Measurements from ENCODE around the gene NFATC2. TPM values are rescaled to one million over a fixed set of nuclear protein-coding genes. Genes with fewer than 3 reads are reported as not detected.

Gene NFATC2
- polyA plus RNA-seq, 1 of the 3 experiments (the other 2 are of a cell fraction): 0.36 TPM

DNA sequence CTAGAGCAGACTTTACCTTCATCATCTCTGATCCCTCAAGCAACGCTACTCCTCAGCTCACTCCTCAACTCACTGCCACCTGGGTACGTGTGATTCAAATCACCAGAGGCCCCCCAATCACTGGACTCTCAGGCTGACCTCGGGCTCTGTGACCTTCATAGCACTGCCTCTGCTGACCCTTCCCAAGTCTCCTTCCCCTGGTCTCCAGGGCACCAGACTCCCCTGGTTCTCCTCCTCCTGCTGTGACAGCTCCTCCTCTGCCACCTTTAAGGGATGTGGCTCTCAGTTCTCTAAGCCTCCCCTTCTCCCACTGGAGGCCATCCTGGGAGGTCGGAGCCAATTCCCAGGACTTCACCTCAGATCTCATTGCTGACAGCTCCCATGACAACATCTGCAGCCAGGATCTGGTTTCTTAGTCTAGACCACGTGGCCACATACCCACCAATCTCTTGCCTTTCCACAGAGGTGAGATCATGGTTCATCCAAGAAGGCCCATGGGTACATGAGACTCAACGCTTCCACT is 90.4 kb downstream of the NFATC2 start:
- CTCF ChIA-PET: interaction anchor here (1.9 kb wide), 1 partner anchor 143 kb away, joined by 5 read pairs; no protein-coding TSS in a partner anchor
- POLR2A ChIA-PET: no interaction called here
- DNase-seq: no peak
- Histone ChIP-seq H3F3A (replicated peaks; ENCODE audit: insufficient read depth) (peaks cover 13% of the 10 kb centered on the region), H3K4me1 (ENCODE audit: control insufficient read depth in 1 of 2, insufficient read depth in 2 of 2, low read depth in 1 of 2, low read length in 1 of 2) (peaks cover 10 to 26% of the 10 kb centered on the region in 2 experiments; a peak in 3 of 4 replicates), H3K4me2 (no peak overlapping the region), H3K27me3 (ENCODE audit: insufficient read depth) (no peaks in the 10 kb centered on the region), H2AFZ (ENCODE audit: low read depth) (no peak overlapping the region), H3K36me3 (replicated peaks in 1 of 2; ENCODE audit: control insufficient read depth in 1 of 2, insufficient read depth in 2 of 2, low read length in 1 of 2) (no peaks in the 10 kb centered on the region), H3K9me3 (no peaks in the 10 kb centered on the region), H3K9ac (no peak overlapping the region), H3K4me3 (ENCODE audit: low read depth in 2 of 2, low read length in 1 of 2) (no peak overlapping the region), H4K20me1 (ENCODE audit: insufficient read depth) (no peaks in the 10 kb centered on the region), H3K27ac (ENCODE audit: low read depth in 2 of 2, low read length in 1 of 2) (no peak overlapping the region), H3K9me2 (no peaks in the 10 kb centered on the region), H3K79me2 (ENCODE audit: insufficient read depth) (no peaks in the 10 kb centered on the region)
- WGBS (ENCODE audit: low lambda C conversion rate): 86% methylated on average over 6 of the region's 6 CpGs
- no peak for TF ChIP-seq TCF12 (IDR thresholded peaks at IDR 0.05)
- no peak for TF ChIP-seq FOXM1 (IDR thresholded peaks at IDR 0.05; ENCODE audit: low read depth)

DNA sequence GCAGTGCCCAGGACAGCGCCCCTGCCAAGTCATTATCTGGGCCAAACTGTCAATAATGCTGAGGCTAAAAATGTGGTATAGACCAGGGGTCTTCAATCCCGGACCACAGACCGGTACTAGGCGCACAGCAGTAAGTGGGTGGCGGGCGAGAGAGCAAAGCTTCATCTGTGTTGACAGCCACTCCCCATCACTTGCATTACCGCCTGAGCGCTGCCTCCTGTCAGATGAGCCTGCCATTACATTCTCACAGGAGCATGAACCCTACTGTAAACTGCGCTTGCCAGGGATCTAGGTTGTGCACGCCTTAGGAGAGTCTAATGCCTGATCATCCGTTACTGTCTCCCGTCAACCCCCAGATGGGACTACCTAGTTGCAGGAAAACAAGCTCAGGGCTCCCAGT is 91.0 kb downstream of the NFATC2 start:
- Histone ChIP-seq H3K27me3 (ENCODE audit: insufficient read depth) (no peaks in the 10 kb centered on the region), H3K9me2 (no peaks in the 10 kb centered on the region), H3K4me2 (no peak overlapping the region), H3K9me3 (no peaks in the 10 kb centered on the region), H3K27ac (ENCODE audit: low read depth in 2 of 2, low read length in 1 of 2) (no peak overlapping the region), H3K4me3 (ENCODE audit: low read depth in 2 of 2, low read length in 1 of 2) (no peak overlapping the region), H3K4me1 (ENCODE audit: control insufficient read depth in 1 of 2, insufficient read depth in 2 of 2, low read depth in 1 of 2, low read length in 1 of 2) (peaks cover 7 to 25% of the 10 kb centered on the region in 2 experiments), H3K9ac (no peak overlapping the region), H4K20me1 (ENCODE audit: insufficient read depth) (no peaks in the 10 kb centered on the region), H3K36me3 (replicated peaks in 1 of 2; ENCODE audit: control insufficient read depth in 1 of 2, insufficient read depth in 2 of 2, low read length in 1 of 2) (no peaks in the 10 kb centered on the region), H3K79me2 (ENCODE audit: insufficient read depth) (no peaks in the 10 kb centered on the region), H3F3A (replicated peaks; ENCODE audit: insufficient read depth) (peaks cover 15% of the 10 kb centered on the region), H2AFZ (ENCODE audit: low read depth) (no peak overlapping the region)
- ChIA-PET CTCF (no interaction called here), POLR2A (no interaction called here)
- WGBS (ENCODE audit: low lambda C conversion rate): 98% methylated on average over 11 of the region's 12 CpGs
- TF ChIP-seq JUND (IDR thresholded peaks at IDR 0.05) (no peak), TAF1 (IDR thresholded peaks at IDR 0.05; ENCODE audit: borderline replicate concordance, low read depth, low read length) (no peak), SMC3 (IDR thresholded peaks at IDR 0.05; ENCODE audit: low read depth, low read length) (no peak), FOXM1 (IDR thresholded peaks at IDR 0.05; ENCODE audit: low read depth) (no peak), MXI1 (IDR thresholded peaks at IDR 0.05; ENCODE audit: low read depth, low read length) (no peak), TEAD4 (IDR thresholded peaks at IDR 0.05; ENCODE audit: borderline replicate concordance, insufficient read depth) (no peak)
- TF ChIP-seq, protein P1, sequence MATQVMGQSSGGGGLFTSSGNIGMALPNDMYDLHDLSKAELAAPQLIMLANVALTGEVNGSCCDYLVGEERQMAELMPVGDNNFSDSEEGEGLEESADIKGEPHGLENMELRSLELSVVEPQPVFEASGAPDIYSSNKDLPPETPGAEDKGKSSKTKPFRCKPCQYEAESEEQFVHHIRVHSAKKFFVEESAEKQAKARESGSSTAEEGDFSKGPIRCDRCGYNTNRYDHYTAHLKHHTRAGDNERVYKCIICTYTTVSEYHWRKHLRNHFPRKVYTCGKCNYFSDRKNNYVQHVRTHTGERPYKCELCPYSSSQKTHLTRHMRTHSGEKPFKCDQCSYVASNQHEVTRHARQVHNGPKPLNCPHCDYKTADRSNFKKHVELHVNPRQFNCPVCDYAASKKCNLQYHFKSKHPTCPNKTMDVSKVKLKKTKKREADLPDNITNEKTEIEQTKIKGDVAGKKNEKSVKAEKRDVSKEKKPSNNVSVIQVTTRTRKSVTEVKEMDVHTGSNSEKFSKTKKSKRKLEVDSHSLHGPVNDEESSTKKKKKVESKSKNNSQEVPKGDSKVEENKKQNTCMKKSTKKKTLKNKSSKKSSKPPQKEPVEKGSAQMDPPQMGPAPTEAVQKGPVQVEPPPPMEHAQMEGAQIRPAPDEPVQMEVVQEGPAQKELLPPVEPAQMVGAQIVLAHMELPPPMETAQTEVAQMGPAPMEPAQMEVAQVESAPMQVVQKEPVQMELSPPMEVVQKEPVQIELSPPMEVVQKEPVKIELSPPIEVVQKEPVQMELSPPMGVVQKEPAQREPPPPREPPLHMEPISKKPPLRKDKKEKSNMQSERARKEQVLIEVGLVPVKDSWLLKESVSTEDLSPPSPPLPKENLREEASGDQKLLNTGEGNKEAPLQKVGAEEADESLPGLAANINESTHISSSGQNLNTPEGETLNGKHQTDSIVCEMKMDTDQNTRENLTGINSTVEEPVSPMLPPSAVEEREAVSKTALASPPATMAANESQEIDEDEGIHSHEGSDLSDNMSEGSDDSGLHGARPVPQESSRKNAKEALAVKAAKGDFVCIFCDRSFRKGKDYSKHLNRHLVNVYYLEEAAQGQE (IDR thresholded peaks at IDR 0.05; ENCODE audit: low read depth, low read length): no peak
- TF ChIP-seq, protein P2, sequence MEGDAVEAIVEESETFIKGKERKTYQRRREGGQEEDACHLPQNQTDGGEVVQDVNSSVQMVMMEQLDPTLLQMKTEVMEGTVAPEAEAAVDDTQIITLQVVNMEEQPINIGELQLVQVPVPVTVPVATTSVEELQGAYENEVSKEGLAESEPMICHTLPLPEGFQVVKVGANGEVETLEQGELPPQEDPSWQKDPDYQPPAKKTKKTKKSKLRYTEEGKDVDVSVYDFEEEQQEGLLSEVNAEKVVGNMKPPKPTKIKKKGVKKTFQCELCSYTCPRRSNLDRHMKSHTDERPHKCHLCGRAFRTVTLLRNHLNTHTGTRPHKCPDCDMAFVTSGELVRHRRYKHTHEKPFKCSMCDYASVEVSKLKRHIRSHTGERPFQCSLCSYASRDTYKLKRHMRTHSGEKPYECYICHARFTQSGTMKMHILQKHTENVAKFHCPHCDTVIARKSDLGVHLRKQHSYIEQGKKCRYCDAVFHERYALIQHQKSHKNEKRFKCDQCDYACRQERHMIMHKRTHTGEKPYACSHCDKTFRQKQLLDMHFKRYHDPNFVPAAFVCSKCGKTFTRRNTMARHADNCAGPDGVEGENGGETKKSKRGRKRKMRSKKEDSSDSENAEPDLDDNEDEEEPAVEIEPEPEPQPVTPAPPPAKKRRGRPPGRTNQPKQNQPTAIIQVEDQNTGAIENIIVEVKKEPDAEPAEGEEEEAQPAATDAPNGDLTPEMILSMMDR (IDR thresholded peaks at IDR 0.05): no peak
- DNase-seq: no peak
